Rectal smooth muscle tissue (tissue), 1 donor: Measurements from ENCODE around the gene TRABD2B.
A peak's percentile ranks its signal among the peaks of the same experiment; 100 is the strongest.

ENCODE experiments used
- H3K27ac ChIP-seq: one replicate; pipeline ENCODE4 v1.7.0; 2013; ENCODE audit warnings: low read depth, low read length, inconsistent platforms
- H3K27me3 ChIP-seq: one replicate; pipeline ENCODE4 v1.7.0; 2013; ENCODE audit warnings: low read length; ENCODE audit not compliant: control insufficient read depth, insufficient read depth
- H3K36me3 ChIP-seq: one replicate; pipeline ENCODE4 v1.7.0; 2013; ENCODE audit warnings: low read length; ENCODE audit not compliant: control insufficient read depth, insufficient read depth
- H3K4me1 ChIP-seq: one replicate; pipeline ENCODE4 v1.7.0; 2013; ENCODE audit warnings: low read length; ENCODE audit not compliant: control insufficient read depth, insufficient read depth
- H3K4me3 ChIP-seq: one replicate; pipeline ENCODE4 v1.7.0; 2013; ENCODE audit warnings: low read length
- H3K9ac ChIP-seq: one replicate; pipeline ENCODE4 v1.7.0; 2013; ENCODE audit warnings: low read length

TRABD2B gene

DNA sequence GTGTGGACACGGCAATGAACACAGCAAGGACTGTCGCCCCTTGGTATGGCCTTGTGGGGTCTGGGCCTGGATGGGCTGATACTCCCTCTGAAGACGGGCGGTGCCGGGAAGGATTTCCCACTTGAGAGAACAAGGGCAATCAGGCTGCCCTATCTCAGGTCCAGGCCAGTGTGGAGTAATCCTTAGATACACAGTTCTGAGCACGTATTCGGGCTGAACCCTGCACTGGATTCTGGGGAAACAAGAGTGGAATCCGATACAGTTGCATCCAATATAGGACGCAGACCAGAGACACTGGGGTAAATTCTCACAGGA lies 177.7 kb downstream of the TRABD2B start:
- no peaks in the 10 kb centered on the region for H3K4me1 ChIP-seq
- H3K27me3 ChIP-seq = no peaks in the 10 kb centered on the region
- peak overlapping the region; percentile 11 for H3K27ac ChIP-seq
- no peak overlapping the region for H3K9ac ChIP-seq
- no peaks in the 10 kb centered on the region for H3K36me3 ChIP-seq
- no peak overlapping the region for H3K4me3 ChIP-seq

DNA sequence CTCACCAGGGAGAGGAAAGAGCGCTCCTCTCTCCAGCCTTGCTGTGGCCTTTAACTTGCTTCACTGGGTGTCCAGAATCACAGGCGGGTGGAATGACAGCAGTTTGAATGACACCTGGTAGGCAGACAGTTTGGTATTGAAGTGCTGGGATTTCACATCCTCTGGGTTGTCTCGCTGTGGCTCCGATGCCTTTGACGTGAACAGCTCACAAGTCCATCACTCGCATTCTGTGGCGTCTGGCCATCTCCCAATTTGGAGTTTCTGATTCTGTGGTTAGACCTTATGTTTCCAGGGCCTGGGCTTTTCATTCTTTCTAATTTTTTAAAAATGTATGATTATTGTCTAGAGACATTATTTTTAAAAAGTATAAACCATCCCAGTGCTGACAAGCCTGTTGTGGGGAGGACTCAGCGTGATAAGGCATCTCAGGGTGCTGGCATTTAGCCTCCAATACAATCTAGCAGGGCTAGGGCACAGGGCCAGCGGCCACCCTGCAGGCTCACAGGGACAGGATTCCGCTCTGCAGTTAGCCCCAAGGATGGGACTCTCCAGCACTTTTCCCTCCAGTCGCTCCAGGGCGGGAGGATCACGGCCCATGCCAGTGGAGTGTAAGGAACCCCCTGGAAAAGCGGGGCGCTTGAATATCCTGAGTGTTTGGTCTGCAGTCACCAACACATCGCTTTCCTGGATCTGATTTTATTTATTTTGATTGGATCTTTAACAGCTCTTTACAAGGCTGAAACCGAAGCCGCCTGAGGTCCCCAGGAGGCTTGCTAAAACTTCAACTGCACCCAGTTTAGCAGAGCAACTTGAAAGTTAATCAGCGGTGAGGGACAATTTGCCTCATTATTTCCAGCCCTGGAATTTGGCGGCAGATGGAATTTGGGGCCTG lies 178.3 kb downstream of the TRABD2B start:
- Histone ChIP-seq H3K36me3 (no peaks in the 10 kb centered on the region), H3K4me3 (no peak overlapping the region), H3K27ac (no peak overlapping the region), H3K9ac (no peak overlapping the region), H3K4me1 (no peaks in the 10 kb centered on the region), H3K27me3 (no peaks in the 10 kb centered on the region)

DNA sequence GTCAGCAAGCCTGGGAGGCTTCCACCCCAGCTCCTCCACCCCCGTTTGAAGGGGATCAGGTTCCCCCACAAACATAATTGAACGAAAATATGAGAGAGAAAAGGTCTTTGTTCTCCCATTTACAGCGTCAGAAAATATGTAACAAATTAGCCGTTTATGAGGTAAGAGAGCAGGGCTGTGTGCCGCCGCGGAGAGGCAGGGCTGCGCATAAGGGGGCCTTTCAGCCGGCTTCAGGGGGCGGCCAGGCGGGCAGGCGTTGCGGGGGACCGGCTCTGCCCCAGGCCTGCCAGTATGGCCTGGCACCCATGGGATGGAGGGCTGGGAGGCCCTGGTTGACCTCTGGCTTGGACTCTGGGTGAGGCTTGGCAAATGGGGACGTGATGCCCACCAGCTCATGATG lies 179.3 kb downstream of the TRABD2B start:
- H3K27me3 ChIP-seq = no peaks in the 10 kb centered on the region
- H3K27ac ChIP-seq = peak overlapping the region; percentile 39
- no peak overlapping the region for H3K4me3 ChIP-seq
- no peak overlapping the region for H3K9ac ChIP-seq
- H3K4me1 ChIP-seq = no peaks in the 10 kb centered on the region
- no peaks in the 10 kb centered on the region for H3K36me3 ChIP-seq

DNA sequence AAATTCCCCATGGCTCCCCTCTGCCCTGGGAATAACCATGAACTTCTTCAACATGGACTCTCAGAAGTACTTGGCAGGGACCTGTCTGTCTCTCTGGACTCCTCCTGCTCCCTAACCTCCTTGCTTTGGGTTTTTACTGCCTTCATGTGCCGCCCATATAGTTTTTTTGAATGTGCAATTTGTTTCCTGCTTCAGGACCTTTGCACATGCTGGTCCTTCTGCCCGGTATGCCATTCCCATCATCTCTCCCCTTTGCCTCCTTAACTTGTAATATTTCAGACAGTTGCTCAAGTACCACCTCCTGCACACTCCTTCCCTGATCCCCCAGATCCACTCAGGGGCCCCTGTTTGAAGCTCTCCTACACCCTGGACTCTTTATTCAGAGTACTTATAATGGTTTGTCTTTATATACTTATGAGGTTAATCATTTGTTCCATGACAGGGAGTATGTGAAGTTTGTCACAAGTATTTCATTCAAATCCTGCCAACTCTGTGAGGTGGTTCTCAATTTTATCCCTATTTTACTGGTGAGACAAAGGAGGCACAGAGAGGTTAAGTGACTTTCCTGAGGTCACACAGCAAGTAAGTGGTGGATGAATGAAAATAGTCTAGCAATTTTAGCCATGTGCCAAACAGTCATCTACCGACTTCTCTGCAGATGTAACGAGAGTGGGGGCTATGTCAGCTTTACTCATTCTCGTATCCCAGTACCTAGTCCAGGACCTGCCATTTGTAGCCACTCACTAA lies 180.7 kb downstream of the TRABD2B start:
- Histone ChIP-seq H3K4me1 (no peaks in the 10 kb centered on the region), H3K4me3 (no peak overlapping the region)

DNA sequence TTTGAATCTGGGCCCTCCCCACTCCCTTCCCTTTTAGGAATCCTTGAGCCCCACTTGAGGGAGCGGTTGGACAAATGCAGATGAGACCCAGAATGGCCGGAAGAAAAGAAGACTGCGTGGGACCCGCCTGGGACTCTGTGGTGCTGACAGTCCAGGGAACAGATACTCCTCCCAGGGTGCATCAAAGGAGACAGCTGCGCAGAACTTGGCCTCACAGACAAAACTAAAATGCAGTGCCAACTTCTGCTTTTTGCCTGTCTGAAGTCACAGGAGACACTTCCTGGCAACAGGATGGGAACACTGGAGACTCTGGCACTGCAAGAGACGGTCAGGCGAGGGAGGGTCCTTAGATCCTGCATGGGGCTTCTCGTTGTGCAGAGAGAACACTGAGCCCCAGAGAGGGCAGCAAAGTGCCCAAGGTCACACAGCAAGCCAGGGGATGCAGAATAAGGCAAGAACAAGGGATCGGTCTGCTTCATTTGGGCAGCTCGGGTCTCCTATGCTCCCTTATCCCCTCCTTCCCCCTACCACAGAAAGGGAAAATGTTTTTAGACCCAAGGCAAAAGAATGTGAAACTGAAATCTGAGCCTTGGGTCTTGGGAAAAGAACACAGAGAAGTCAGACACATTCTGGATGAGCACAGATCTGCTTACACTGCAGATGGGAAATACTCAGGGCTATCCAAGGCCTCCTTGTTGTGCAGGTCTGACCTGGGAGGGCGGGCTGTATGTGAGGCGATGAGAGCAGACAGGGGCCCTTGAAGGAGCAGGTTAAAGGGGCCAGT lies 182.4 kb downstream of the TRABD2B start:
- Histone ChIP-seq H3K27me3 (no peaks in the 10 kb centered on the region), H3K36me3 (no peaks in the 10 kb centered on the region), H3K9ac (no peak overlapping the region), H3K4me1 (no peaks in the 10 kb centered on the region), H3K27ac (no peak overlapping the region), H3K4me3 (no peak overlapping the region)

More for the DNA sequence above, 180.7 kb downstream of the TRABD2B start:
- H3K36me3 ChIP-seq = no peaks in the 10 kb centered on the region
- no peak overlapping the region for H3K9ac ChIP-seq
- H3K27me3 ChIP-seq = no peaks in the 10 kb centered on the region
- H3K27ac ChIP-seq = no peak overlapping the region

DNA sequence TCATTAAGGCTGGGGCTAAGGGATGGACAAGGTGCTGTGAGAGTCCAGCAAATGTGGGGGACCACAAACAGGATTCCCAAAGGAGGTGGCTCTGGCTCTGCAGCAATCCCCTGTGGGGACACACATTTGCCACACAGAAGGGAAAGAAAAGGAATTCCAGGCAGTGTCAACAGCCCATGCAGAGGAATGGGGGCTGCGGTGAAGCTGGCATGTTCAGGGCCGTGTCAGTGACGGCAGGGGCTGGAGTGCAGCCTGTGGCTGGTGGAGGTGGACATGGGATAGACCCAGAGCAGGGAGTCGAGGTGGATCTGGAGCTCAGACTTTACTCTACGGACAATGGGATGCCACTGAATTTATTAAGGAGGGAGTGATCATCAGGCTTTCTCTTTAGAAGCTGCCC lies 183.2 kb downstream of the TRABD2B start:
- Histone ChIP-seq H3K27ac (no peak overlapping the region), H3K9ac (no peak overlapping the region), H3K4me1 (no peaks in the 10 kb centered on the region), H3K4me3 (no peak overlapping the region), H3K36me3 (no peaks in the 10 kb centered on the region), H3K27me3 (no peaks in the 10 kb centered on the region)

DNA sequence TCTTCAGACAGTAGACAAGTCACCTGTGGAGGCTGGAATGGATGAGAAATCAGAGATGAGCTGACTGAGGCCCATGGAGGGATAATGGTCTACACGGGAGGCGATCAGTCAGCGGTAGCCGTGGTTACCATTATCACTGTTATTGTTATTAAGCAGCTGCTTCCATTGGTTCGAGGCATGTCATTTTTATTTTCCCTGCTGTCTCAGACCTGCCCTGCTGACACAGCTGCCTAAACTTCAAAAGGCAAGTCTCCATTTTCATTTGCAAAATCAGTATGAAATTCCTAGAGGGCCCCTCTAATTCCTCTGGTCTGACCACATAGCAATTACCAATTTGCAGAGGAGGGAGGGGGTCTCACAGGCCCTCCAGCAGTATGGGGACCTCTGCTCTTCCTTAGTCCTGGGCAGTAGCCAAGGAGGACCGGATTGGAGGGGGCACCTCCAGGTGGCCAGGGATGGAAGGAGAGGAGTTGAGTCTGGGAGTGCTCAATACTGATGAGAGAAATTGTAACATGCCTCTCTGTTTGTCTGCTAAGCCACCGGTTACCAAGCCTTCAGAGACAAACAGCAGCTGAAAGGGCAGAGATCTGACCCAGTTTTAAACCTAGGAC lies 184.2 kb downstream of the TRABD2B start:
- Histone ChIP-seq H3K27me3 (no peaks in the 10 kb centered on the region), H3K4me3 (no peak overlapping the region), H3K36me3 (no peaks in the 10 kb centered on the region), H3K4me1 (no peaks in the 10 kb centered on the region), H3K27ac (no peak overlapping the region), H3K9ac (no peak overlapping the region)

DNA sequence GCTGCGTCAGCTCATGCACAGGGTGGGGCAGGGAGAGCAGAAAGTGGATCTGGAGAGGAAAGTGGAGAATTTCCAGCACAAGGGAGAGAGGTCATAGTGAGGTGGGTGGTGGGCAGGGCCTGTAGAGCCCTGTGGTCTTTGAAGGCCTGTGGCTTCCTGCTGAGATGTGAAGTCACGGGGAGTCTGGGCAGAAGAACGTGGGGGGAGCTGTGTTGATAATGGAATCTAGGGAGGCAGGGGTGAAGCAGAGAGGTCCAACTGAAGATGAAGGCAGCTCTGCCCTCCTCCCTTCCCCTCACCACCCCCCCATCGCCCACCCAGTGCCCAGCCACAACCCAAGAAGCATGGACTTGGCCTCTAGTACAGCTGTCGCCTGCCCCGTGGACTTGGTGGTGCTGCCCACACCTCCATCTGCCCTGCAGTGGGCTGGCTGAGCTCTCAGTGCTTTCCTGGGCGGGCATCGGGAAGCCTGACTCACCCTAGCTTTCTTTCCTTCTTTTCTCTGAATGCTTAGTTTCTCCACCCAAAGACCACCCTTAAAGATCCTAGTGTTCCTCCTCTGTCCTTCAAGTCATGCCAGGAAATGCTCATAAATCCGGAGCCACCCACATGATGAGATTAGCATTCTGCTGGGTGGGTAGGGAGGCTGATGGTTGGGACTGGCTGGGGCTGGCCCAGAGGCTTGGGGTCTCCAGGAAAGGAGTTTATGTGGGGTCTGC lies 186.1 kb downstream of the TRABD2B start:
- Histone ChIP-seq H3K4me1 (no peaks in the 10 kb centered on the region), H3K9ac (no peak overlapping the region), H3K36me3 (no peaks in the 10 kb centered on the region), H3K4me3 (no peak overlapping the region), H3K27me3 (no peaks in the 10 kb centered on the region), H3K27ac (no peak overlapping the region)

DNA sequence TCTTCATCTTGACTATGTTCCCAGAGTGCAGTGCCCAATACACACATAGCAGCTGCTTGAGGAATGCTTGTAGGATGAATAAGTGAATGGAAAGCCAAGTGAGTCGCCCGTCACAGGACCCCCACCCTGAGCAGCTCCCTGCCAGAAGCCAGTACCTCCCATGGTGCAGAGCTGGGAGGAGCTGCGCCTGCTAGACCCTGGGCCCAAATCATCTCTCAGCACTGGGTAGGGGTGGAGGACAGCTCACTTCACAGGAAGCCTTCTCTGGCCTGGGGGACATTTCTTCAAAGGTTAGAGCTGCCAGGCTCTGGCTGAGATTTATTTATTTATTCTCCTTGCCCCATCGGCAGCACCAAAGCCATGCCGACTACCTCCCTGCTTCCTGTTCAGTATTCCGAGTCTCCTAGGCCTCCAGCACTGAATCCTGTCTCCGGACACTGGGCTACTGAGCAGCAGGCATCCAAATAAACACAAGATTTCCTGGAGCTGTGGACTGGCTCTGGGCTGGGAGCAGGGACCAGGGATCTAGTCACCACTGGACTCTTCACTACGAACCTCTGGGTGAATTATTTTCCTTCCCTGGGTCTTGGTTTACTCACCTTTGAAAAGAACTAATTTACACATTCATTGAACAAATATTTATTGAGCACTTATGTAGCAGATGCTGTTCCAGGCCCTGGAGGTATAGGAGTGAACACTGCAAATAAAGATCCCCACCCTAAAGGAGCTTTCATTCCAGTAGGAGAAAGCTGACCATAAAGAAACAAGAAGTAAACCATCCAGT lies 187.7 kb downstream of the TRABD2B start:
- H3K9ac ChIP-seq = no peak overlapping the region
- H3K4me1 ChIP-seq = no peaks in the 10 kb centered on the region
- H3K4me3 ChIP-seq = no peak overlapping the region
- no peak overlapping the region for H3K27ac ChIP-seq
- H3K27me3 ChIP-seq = no peaks in the 10 kb centered on the region
- H3K36me3 ChIP-seq = no peaks in the 10 kb centered on the region

DNA sequence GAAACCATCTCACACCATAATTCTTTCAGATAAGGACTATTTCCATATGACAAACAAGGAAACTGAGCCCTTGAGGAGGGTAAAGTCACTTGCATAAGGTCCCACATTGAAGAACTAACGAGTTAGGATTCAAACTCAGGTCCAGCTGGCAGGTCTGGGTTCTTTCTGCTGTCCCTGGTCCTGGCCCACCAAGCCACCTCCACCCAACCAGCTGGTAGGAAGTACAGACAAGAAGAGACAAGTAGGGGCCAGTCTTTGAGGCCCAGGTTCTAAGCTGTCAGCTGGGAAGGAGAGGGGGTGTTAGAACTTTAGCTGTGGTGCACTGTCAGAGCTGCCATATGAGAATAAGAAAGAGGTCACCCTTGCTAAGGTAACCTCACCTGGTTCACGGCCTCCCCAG lies 188.6 kb downstream of the TRABD2B start:
- no peaks in the 10 kb centered on the region for H3K36me3 ChIP-seq
- H3K4me1 ChIP-seq = no peaks in the 10 kb centered on the region
- no peak overlapping the region for H3K4me3 ChIP-seq
- no peak overlapping the region for H3K9ac ChIP-seq
- H3K27ac ChIP-seq = no peak overlapping the region
- no peaks in the 10 kb centered on the region for H3K27me3 ChIP-seq

DNA sequence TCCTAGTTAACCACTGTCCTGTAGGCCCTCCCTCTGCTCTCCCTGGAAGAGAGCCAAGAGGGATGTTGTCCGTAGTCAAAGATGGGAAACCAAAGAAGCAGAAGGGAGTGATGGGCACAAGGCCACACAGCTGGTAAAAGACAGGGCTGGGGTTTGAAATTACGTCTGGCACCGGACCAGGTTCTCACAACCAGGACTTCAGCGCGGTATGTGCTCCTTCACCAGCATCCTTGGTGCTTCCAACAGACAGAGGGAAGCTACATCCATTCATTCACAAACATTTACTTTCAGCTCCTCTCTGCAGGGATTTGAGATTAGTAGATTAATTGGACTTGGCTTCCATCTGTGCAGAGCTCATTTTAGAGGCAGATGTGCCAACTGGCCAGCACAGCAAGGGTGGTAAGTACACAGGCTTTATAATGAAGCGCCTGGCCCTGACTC lies 191.2 kb downstream of the TRABD2B start:
- no peak overlapping the region for H3K4me3 ChIP-seq
- no peaks in the 10 kb centered on the region for H3K36me3 ChIP-seq
- H3K27ac ChIP-seq = no peak overlapping the region
- H3K4me1 ChIP-seq = no peaks in the 10 kb centered on the region
- no peaks in the 10 kb centered on the region for H3K27me3 ChIP-seq
- H3K9ac ChIP-seq = no peak overlapping the region
